Renal cortex interstitium (tissue), 11 donors: ENCODE measurements around the gene KDM4C. TPM values are rescaled to one million over a fixed set of nuclear protein-coding genes. Genes with fewer than 3 reads are reported as not detected.

Experiments used
- DNase-seq, 11 donors: peaks; one replicate each; pipeline ENCODE4 v3.0.0-alpha.2; 2013; ENCODE audit warnings: low read depth in 9 of 11, low spot score in 4 of 11; ENCODE audit errors: extremely low read depth in 1 of 11
- polyA plus RNA-seq, 3 donors: library from polyadenylated mRNA; unstranded; fragments of 120-200 nt; gene quantifications; one replicate each; pipeline ENCODE4 v1.2.1, GENCODE V29; 2013; ENCODE audit not compliant: insufficient read length in 3 of 3

Gene KDM4C
- polyA plus RNA-seq, 3 donors = 14.0 to 20.0 (median 17.3) TPM

- peak in 2 of 11 donors; percentile 15 to 18 for DNase-seq
Measured at GRCh38 chr9:7095058-7095457, 337.3 kb downstream of the KDM4C start.

GRCh38 chr9:7097040-7097715 is 339.4 kb downstream of the KDM4C start:
- DNase-seq = no peak

GRCh38 chr9:7097785-7098752 is 340.3 kb downstream of the KDM4C start:
- DNase-seq = no peak

- no peak for DNase-seq
Measured at GRCh38 chr9:7103367-7103766, 345.6 kb downstream of the KDM4C start.

- DNase-seq = no peak
Measured at GRCh38 chr9:7103771-7104170, 346.0 kb downstream of the KDM4C start.

- DNase-seq = no peak
Measured at GRCh38 chr9:7104625-7105024, 346.9 kb downstream of the KDM4C start.

GRCh38 chr9:7105095-7105494 is 347.3 kb downstream of the KDM4C start:
- DNase-seq = no peak

- no peak for DNase-seq
Measured at GRCh38 chr9:7108936-7109335, 351.2 kb downstream of the KDM4C start.

- DNase-seq = no peak
Measured at GRCh38 chr9:7111413-7111812, 353.6 kb downstream of the KDM4C start.

GRCh38 chr9:7115606-7116005 is 357.8 kb downstream of the KDM4C start:
- DNase-seq = no peak

GRCh38 chr9:7117676-7118561 is 360.1 kb downstream of the KDM4C start:
- no peak for DNase-seq

- DNase-seq = no peak
Measured at GRCh38 chr9:7118633-7119032, 360.9 kb downstream of the KDM4C start.

GRCh38 chr9:7119612-7120011 is 361.8 kb downstream of the KDM4C start:
- DNase-seq = no peak

- DNase-seq = no peak
Measured at GRCh38 chr9:7121055-7121454, 363.3 kb downstream of the KDM4C start.

- no peak for DNase-seq
Measured at GRCh38 chr9:7121664-7122063, 363.9 kb downstream of the KDM4C start.

- DNase-seq = no peak
Measured at GRCh38 chr9:7123743-7124142, 366.0 kb downstream of the KDM4C start.

GRCh38 chr9:7125231-7125630 is 367.5 kb downstream of the KDM4C start:
- DNase-seq = no peak

GRCh38 chr9:7129391-7129790 is 371.6 kb downstream of the KDM4C start:
- no peak for DNase-seq

- peak in 2 of 11 donors; percentile 14 to 22 for DNase-seq
Measured at GRCh38 chr9:7130266-7130820, 372.6 kb downstream of the KDM4C start.
